Mesendoderm (in vitro differentiated cells): ENCODE data around the gene GRID2.
A peak's percentile ranks its signal among the peaks of the same experiment; 100 is the strongest.
"Not testable (repeated sequence)": the region's sequence is repeated elsewhere in the genome, so short reads cannot be mapped to it uniquely, and the experiment has no call there.

Experiments used
- DNase-seq: peaks from one replicate; pipeline ENCODE4 v3.0.0; 2013
- H2AK5ac ChIP-seq: 2 replicates; pipeline ENCODE4 v1.6.1; 2013; ENCODE audit warnings: low read length, inconsistent platforms
- H2BK120ac ChIP-seq: 2 replicates; pipeline ENCODE4 v1.6.1; 2013; ENCODE audit warnings: low read depth, mild to moderate bottlenecking, low read length, moderate library complexity, mixed read lengths
- H2BK15ac ChIP-seq: replicated peaks from 2 replicates; pipeline ENCODE4 v1.6.1; 2013; ENCODE audit warnings: low read depth, mild to moderate bottlenecking, moderate library complexity
- H2BK5ac ChIP-seq: 2 replicates; pipeline ENCODE4 v1.6.1; 2013; ENCODE audit warnings: low read length, inconsistent platforms
- H3K18ac ChIP-seq: 2 replicates; pipeline ENCODE4 v1.6.1; 2013; ENCODE audit warnings: mild to moderate bottlenecking, low read length, mixed read lengths
- H3K23ac ChIP-seq: one replicate; pipeline ENCODE4 v1.6.1; 2013; ENCODE audit warnings: low read length
- H3K27ac ChIP-seq: 2 replicates; pipeline ENCODE4 v1.5.1; 2013; ENCODE audit warnings: low read depth, mild to moderate bottlenecking, inconsistent platforms, low read length, moderate library complexity
- H3K27me3 ChIP-seq: 2 replicates; pipeline ENCODE4 v1.6.1; 2013; ENCODE audit warnings: low read length, control low read depth, mild to moderate bottlenecking, inconsistent platforms; ENCODE audit not compliant: insufficient read depth, poor library complexity
- H3K36me3 ChIP-seq: 2 replicates; pipeline ENCODE4 v1.6.1; 2013; ENCODE audit warnings: low read length, inconsistent platforms; ENCODE audit not compliant: control insufficient read depth, insufficient read depth
- H3K4ac ChIP-seq: one replicate; pipeline ENCODE4 v1.6.1; 2013; ENCODE audit warnings: low read depth, mild to moderate bottlenecking, low read length, moderate library complexity
- H3K4me1 ChIP-seq: 2 replicates; pipeline ENCODE4 v1.6.1; 2013; ENCODE audit warnings: low read depth, low read length, inconsistent platforms; ENCODE audit not compliant: control insufficient read depth
- H3K4me2 ChIP-seq: 2 replicates; pipeline ENCODE4 v1.6.1; 2013; ENCODE audit warnings: low read length
- H3K4me3 ChIP-seq: 2 replicates; pipeline ENCODE4 v1.5.1; 2013; ENCODE audit warnings: mild to moderate bottlenecking, low read length
- H3K56ac ChIP-seq: one replicate; pipeline ENCODE4 v1.6.1; 2013; ENCODE audit warnings: low read length
- H3K79me1 ChIP-seq: 2 replicates; pipeline ENCODE4 v1.6.1; 2013; ENCODE audit warnings: low read length, inconsistent platforms
- H3K79me2 ChIP-seq: 2 replicates; pipeline ENCODE4 v1.6.1; 2013; ENCODE audit warnings: mild to moderate bottlenecking, low read length; ENCODE audit not compliant: control insufficient read depth, insufficient read depth
- H3K9ac ChIP-seq: 2 replicates; pipeline ENCODE4 v1.6.1; 2013; ENCODE audit warnings: low read length, inconsistent platforms
- H4K5ac ChIP-seq: one replicate; pipeline ENCODE4 v1.6.1; 2013; ENCODE audit warnings: low read length
- H4K8ac ChIP-seq: one replicate; pipeline ENCODE4 v1.6.1; 2013; ENCODE audit warnings: low read depth, mild to moderate bottlenecking, control low read depth, low read length, moderate library complexity
- WGBS: extraction: QIAGEN DNeasy Blood & Tissue Kit; methylation state at CpG from one replicate; pipeline ENCODE4 v1.1.7; 2013; ENCODE audit warnings: low lambda C conversion rate, missing lambda C conversion rate; ENCODE audit not compliant: insufficient coverage; ENCODE audit errors: extremely low coverage; 5-methylcytosine and 5-hydroxymethylcytosine counted together

Gene GRID2

DNA sequence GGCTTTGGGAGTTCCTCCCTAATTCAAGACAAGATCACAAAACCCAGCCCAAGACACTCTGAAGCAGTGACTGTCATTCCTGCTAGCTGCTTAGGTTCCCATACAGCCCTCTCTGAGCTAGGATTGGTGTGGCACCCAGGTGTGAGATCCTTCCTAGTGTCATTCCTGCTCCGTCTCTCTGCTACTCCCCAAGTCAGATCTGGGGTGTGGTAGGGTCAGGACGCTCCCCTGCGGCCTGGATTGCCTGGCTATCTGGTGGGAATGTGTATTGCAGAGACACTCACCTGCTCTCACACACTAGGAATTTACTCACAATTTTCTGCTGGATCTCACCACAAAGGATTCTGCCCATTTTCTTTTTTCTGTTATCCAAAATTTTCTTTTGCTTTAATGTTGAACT is 964.0 kb downstream of the GRID2 start:
- H3K56ac ChIP-seq, result no peak overlapping the region
- H3K79me1 ChIP-seq, result no peaks in the 10 kb centered on the region
- no peak overlapping the region for H3K4me2 ChIP-seq
- H3K4ac ChIP-seq, result no peak overlapping the region
- H3K27me3 ChIP-seq, result no peaks in the 10 kb centered on the region
- H3K36me3 ChIP-seq, result no peaks in the 10 kb centered on the region
- no peaks in the 10 kb centered on the region for H3K79me2 ChIP-seq
- no peak overlapping the region for H4K8ac ChIP-seq
- H4K5ac ChIP-seq, result no peak overlapping the region
- peaks cover 7% of the 10 kb centered on the region for H3K4me1 ChIP-seq
- H2BK5ac ChIP-seq, result no peak overlapping the region
- H2BK15ac ChIP-seq, result no peak overlapping the region
- no CpG with 5 or more reads among the region's 3 CpGs for WGBS
- no peak overlapping the region for H2AK5ac ChIP-seq
- no peak overlapping the region for H3K9ac ChIP-seq
- H2BK120ac ChIP-seq, result no peak overlapping the region
- no peak overlapping the region for H3K4me3 ChIP-seq
- DNase-seq, result peak; percentile 82
- H3K18ac ChIP-seq, result no peak overlapping the region
- no peak overlapping the region for H3K27ac ChIP-seq
- H3K23ac ChIP-seq, result peak overlapping the region; percentile 31

DNA sequence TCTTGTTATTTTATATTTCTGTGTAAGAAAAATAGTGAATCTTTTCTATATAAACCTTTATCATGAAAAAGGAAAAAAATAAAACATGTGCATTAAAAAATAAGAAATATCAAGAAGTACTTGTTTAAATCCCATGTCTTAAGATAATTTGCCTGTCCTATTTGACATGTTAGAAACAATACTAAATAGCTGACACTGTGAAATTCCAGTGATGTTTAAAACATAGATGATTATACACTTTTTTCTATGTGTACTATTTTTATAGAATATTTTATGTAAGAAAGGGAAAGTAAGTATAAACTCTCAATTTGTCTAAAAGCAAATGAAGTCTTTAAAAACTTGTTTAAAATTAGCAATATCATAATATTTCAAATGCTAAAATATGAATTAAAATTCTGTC is 981.6 kb downstream of the GRID2 start:
- Histone ChIP-seq H2AK5ac (no peak overlapping the region), H2BK5ac (no peak overlapping the region), H3K9ac (no peak overlapping the region), H3K4me2 (no peak overlapping the region), H3K18ac (no peak overlapping the region), H2BK15ac (no peak overlapping the region), H3K27ac (no peak overlapping the region), H4K5ac (no peak overlapping the region), H2BK120ac (no peak overlapping the region), H3K79me2 (no peaks in the 10 kb centered on the region), H3K4ac (no peak overlapping the region), H3K23ac (no peak overlapping the region), H3K56ac (no peak overlapping the region), H4K8ac (no peak overlapping the region), H3K27me3 (no peaks in the 10 kb centered on the region), H3K4me1 (no peaks in the 10 kb centered on the region), H3K4me3 (no peak overlapping the region), H3K36me3 (no peaks in the 10 kb centered on the region), H3K79me1 (no peaks in the 10 kb centered on the region)
- DNase-seq, result no peak

DNA sequence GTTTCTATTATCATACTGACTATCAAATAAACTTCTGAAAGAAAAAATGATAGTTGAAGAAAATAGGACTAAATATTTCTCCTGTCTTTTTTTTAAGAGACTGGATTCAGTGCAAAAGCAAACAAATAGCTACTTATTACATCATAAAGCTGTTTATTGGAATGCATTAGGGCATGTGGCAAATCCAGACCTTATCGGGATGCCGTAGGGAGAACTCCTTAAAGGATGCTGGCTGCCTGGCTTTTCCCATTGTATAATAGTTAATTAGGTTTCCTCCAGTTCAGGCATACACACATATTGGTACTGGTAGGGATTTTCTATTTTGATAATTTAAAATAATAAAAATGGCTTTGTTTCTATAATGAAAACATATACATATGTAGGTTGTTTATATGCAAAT is 985.5 kb downstream of the GRID2 start:
- Histone ChIP-seq H2BK120ac (no peak overlapping the region), H4K5ac (no peak overlapping the region), H3K4me1 (no peaks in the 10 kb centered on the region), H3K27me3 (no peaks in the 10 kb centered on the region), H3K79me2 (no peaks in the 10 kb centered on the region), H3K56ac (no peak overlapping the region), H2AK5ac (no peak overlapping the region), H3K4me2 (no peak overlapping the region), H3K4me3 (no peak overlapping the region), H3K4ac (no peak overlapping the region), H2BK15ac (no peak overlapping the region), H3K18ac (no peak overlapping the region), H2BK5ac (no peak overlapping the region), H3K36me3 (no peaks in the 10 kb centered on the region), H4K8ac (no peak overlapping the region), H3K27ac (no peak overlapping the region), H3K23ac (no peak overlapping the region), H3K9ac (no peak overlapping the region), H3K79me1 (no peaks in the 10 kb centered on the region)
- DNase-seq, result no peak
- WGBS, result no CpG with 5 or more reads among the region's 2 CpGs

DNA sequence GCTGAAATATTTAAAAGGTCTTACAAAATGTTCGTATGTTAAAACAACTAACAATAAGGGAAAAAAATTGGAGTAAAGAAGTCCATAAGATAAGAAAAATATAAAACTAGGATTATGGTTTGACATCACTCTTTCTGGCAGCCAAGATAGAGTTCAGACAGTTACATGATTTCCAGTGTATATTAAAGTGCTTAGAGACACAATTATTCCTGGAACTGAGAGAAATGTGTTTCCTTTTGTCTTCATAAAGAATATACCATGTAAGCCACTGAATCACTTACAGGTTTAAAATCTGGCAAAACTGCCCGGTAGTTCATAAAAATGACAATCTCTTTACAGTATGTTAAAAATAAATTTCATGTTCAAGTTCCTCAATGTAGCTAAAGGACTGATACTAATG is 986.1 kb downstream of the GRID2 start:
- Histone ChIP-seq H2AK5ac (no peak overlapping the region), H3K4me1 (no peaks in the 10 kb centered on the region), H4K8ac (no peak overlapping the region), H3K27ac (no peak overlapping the region), H3K4me3 (no peak overlapping the region), H3K56ac (no peak overlapping the region), H3K79me2 (no peaks in the 10 kb centered on the region), H3K4ac (no peak overlapping the region), H2BK15ac (no peak overlapping the region), H3K18ac (no peak overlapping the region), H2BK120ac (no peak overlapping the region), H2BK5ac (no peak overlapping the region), H3K79me1 (no peaks in the 10 kb centered on the region), H3K4me2 (no peak overlapping the region), H3K27me3 (no peaks in the 10 kb centered on the region), H3K9ac (no peak overlapping the region), H4K5ac (no peak overlapping the region), H3K36me3 (no peaks in the 10 kb centered on the region), H3K23ac (no peak overlapping the region)
- no peak for DNase-seq
- WGBS, result no CpG with 5 or more reads among the region's 2 CpGs

DNA sequence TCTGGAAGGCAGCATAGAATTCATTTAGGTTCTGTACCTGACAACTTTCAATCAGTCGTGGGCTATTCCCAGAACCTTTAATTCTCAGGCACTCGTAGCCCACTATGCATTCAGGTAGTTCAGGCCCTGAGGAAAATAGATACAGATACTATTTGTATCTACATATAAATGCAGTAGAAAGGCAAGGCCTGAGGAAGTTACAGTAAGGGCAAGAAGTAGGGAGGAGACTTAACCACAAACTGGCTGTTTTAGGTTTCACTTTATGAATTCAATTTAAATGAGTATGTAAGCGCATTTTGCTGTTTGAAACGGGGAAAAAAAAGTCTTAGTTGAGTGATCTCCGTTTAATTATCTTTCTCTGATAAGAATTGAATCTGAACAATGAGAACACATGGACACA is 995.4 kb downstream of the GRID2 start:
- Histone ChIP-seq H3K4me3 (no peak overlapping the region), H3K27ac (no peak overlapping the region), H3K79me1 (no peaks in the 10 kb centered on the region), H3K4me2 (no peak overlapping the region), H4K5ac (no peak overlapping the region), H3K56ac (no peak overlapping the region), H3K4me1 (no peaks in the 10 kb centered on the region), H2AK5ac (no peak overlapping the region), H3K23ac (no peak overlapping the region), H3K4ac (no peak overlapping the region), H3K27me3 (no peaks in the 10 kb centered on the region), H3K18ac (no peak overlapping the region), H3K9ac (no peak overlapping the region), H4K8ac (no peak overlapping the region), H2BK15ac (no peak overlapping the region), H3K79me2 (no peaks in the 10 kb centered on the region), H3K36me3 (no peaks in the 10 kb centered on the region), H2BK5ac (no peak overlapping the region), H2BK120ac (no peak overlapping the region)
- no CpG with 5 or more reads among the region's 5 CpGs for WGBS
- DNase-seq, result no peak

DNA sequence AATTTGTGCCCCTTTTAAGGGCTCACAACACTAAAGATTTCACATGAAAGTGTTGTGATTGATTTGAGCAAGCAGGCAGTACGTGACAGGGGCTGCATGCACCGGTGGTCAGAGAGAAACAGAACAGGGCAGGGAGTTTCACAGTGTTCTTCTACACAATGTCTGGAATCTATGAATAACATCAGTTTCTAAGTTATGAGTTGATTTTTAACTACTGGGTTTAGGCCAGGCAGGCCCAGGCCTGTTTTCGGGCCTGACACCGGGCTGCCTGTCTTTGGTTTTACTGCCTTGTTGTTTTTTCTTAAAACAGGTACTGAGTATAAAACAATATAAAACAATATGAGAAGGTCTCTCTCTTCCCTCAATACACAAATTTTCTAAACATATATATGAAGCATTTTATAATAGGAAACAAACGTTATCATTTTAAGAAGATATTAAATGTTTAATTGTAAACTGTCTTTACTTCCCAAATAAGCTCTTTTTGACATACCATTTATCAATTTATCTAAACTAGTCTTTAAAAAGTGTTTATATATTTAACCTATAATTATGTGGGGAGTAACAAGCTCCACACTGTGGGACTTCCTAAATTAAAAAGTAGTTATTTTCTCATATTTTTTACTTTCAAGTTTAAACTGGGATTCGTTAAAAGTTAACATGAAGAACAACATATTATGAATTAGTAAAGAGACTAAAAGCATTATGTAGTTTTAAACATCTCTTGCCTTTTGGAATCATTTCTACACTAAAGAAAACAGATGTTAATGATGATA is 997.2 kb downstream of the GRID2 start:
- H3K18ac ChIP-seq, H2BK15ac ChIP-seq, H3K56ac ChIP-seq, H3K4me3 ChIP-seq, H2BK5ac ChIP-seq, H3K27me3 ChIP-seq, H3K9ac ChIP-seq, H3K79me2 ChIP-seq, H3K23ac ChIP-seq, H3K4me2 ChIP-seq, H4K8ac ChIP-seq, DNase-seq, H2AK5ac ChIP-seq, H2BK120ac ChIP-seq, H3K36me3 ChIP-seq, H3K4ac ChIP-seq, H3K4me1 ChIP-seq, H4K5ac ChIP-seq, H3K27ac ChIP-seq, H3K79me1 ChIP-seq: not testable (repeated sequence)
- WGBS, result no CpG with 5 or more reads among the region's 6 CpGs
